ENCODE results near the gene NNT.
"Not testable (repeated sequence)": the region's sequence is repeated elsewhere in the genome, so short reads cannot be mapped to it uniquely, and the experiment has no call there.

DNA sequence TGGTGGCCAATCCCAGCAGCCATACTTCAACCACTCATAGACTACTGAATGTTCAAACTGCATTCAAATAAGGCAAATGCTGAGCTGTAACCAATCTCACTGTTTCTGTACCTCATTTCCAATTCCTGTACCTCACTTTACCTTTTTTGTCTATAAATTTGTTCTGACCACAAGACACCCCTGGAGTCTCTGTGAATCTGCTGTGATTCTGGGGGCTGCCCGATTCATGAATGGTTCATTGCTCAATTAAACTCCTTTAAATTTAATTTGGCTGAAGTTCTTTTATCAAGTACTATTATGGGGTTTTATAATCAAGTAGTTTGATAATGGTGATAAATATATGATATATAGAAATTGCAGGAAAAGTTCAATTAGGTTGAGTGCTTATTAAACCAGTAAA is 4.1 kb upstream of the NNT start:
- TF ChIP-seq, protein P1, sequence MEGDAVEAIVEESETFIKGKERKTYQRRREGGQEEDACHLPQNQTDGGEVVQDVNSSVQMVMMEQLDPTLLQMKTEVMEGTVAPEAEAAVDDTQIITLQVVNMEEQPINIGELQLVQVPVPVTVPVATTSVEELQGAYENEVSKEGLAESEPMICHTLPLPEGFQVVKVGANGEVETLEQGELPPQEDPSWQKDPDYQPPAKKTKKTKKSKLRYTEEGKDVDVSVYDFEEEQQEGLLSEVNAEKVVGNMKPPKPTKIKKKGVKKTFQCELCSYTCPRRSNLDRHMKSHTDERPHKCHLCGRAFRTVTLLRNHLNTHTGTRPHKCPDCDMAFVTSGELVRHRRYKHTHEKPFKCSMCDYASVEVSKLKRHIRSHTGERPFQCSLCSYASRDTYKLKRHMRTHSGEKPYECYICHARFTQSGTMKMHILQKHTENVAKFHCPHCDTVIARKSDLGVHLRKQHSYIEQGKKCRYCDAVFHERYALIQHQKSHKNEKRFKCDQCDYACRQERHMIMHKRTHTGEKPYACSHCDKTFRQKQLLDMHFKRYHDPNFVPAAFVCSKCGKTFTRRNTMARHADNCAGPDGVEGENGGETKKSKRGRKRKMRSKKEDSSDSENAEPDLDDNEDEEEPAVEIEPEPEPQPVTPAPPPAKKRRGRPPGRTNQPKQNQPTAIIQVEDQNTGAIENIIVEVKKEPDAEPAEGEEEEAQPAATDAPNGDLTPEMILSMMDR (IDR thresholded peaks at IDR 0.05): not testable (repeated sequence)
- TF ChIP-seq POLR2AphosphoS5 (IDR thresholded peaks at IDR 0.05; ENCODE audit: insufficient read depth in 1 of 2, low read depth in 1 of 2); POLR2A (IDR thresholded peaks at IDR 0.05): not testable (repeated sequence)
